ENCODE results near the gene LTBP1. TPM values are rescaled to one million over a fixed set of nuclear protein-coding genes. Genes with fewer than 3 reads are reported as not detected.

LTBP1 gene
- total and polyA plus RNA-seq, 2 donors (not counting 1 experiment from before 2014, with no cell fraction given): 0.69 TPM; not detected in 1

- Mint-ChIP-seq H3K4me3 (no peak overlapping the region), H3K9me3 (ENCODE audit: insufficient read depth) (no peaks in the 10 kb centered on the region), H3K27me3 (peaks cover 12% of the 10 kb centered on the region), H3K27ac (no peak overlapping the region), H3K4me1 (peaks cover 10% of the 10 kb centered on the region)
- no peak overlapping the region for H3K27ac ChIP-seq (ENCODE audit: low read length in 2 of 2)
- TF ChIP-seq CTCF (IDR thresholded peaks at IDR 0.05) (no peak), EZH2 (IDR thresholded peaks at IDR 0.05; ENCODE audit: borderline replicate concordance, insufficient read depth, low read depth, low read length, poor library complexity, severe bottlenecking) (no peak)
- H4K20me1 ChIP-seq (ENCODE audit: control insufficient read depth, insufficient read depth, low read length, poor library complexity, severe bottlenecking): no peaks in the 10 kb centered on the region
- H3K27me3 ChIP-seq (replicated peaks in 1 of 4; ENCODE audit: control extremely low read depth in 1 of 4, control insufficient read depth in 3 of 4, insufficient read depth in 4 of 4, low read length in 3 of 4): no peaks in the 10 kb centered on the region
- no peak overlapping the region for H3K4me2 ChIP-seq (replicated peaks; ENCODE audit: low read depth, low read length, poor library complexity, severe bottlenecking)
- intact Hi-C loops (cut with micrococcal nuclease): no loop called here
- H3K79me2 ChIP-seq (ENCODE audit: control insufficient read depth, insufficient read depth, low read length): no peaks in the 10 kb centered on the region
- H3K36me3 ChIP-seq (replicated peaks in 1 of 2; ENCODE audit: control extremely low read depth in 1 of 2, control insufficient read depth in 1 of 2, extremely low read depth in 1 of 2, insufficient read depth in 2 of 2, low read length in 1 of 2): no peaks in the 10 kb centered on the region
- POLR2A ChIA-PET: no interaction called here
- ATAC-seq (ENCODE audit: low read depth): no peak
- CTCF ChIA-PET: interaction anchor here (1.3 kb wide), 1 partner anchor 34 kb away, joined by 5 read pairs; no protein-coding TSS in a partner anchor
- H3K9me3 ChIP-seq (ENCODE audit: control extremely low read depth in 1 of 3, control insufficient read depth in 2 of 3, insufficient read depth in 1 of 3, low read length in 2 of 3): no peaks in the 10 kb centered on the region
- H3K9ac ChIP-seq (ENCODE audit: low read length): no peak overlapping the region
- peaks cover 0 to 9% of the 10 kb centered on the region in 2 donors for H3K4me1 ChIP-seq (ENCODE audit: control insufficient read depth in 2 of 2, insufficient read depth in 2 of 2, low read length in 2 of 2)
- no peak for DNase-seq
- no peak overlapping the region for H3K4me3 ChIP-seq (ENCODE audit: control extremely low read depth in 1 of 5, extremely low read depth in 1 of 5, insufficient read depth in 1 of 5, low read depth in 2 of 5, low read length in 4 of 5)
- no peak overlapping the region for H2AFZ ChIP-seq (ENCODE audit: insufficient read depth, low read depth, low read length, poor library complexity, severe bottlenecking)
- WGBS (ENCODE audit: insufficient coverage): 80% methylated on average over 1 of the region's 4 CpGs
Measured at GRCh38 chr2:33337981-33338380, 391.2 kb downstream of the LTBP1 start.

GRCh38 chr2:33339269-33339668 lies 392.5 kb downstream of the LTBP1 start:
- Mint-ChIP-seq H3K9me3 (ENCODE audit: insufficient read depth) (no peaks in the 10 kb centered on the region), H3K4me1 (peaks cover 11% of the 10 kb centered on the region), H3K4me3 (no peak overlapping the region), H3K27ac (no peak overlapping the region), H3K27me3 (peaks cover 12% of the 10 kb centered on the region)
- CTCF ChIA-PET: no interaction called here
- no peak overlapping the region for H3K9ac ChIP-seq (ENCODE audit: low read length)
- H2AFZ ChIP-seq (ENCODE audit: insufficient read depth, low read depth, low read length, poor library complexity, severe bottlenecking): no peak overlapping the region
- DNase-seq (no peak), ATAC-seq (ENCODE audit: low read depth) (no peak)
- intact Hi-C loops (cut with micrococcal nuclease): no loop called here
- no peaks in the 10 kb centered on the region for H4K20me1 ChIP-seq (ENCODE audit: control insufficient read depth, insufficient read depth, low read length, poor library complexity, severe bottlenecking)
- no peak for TF ChIP-seq CTCF (IDR thresholded peaks at IDR 0.05)
- no peak for TF ChIP-seq EZH2 (IDR thresholded peaks at IDR 0.05; ENCODE audit: borderline replicate concordance, insufficient read depth, low read depth, low read length, poor library complexity, severe bottlenecking)
- H3K4me2 ChIP-seq (replicated peaks; ENCODE audit: low read depth, low read length, poor library complexity, severe bottlenecking): no peak overlapping the region
- WGBS (ENCODE audit: insufficient coverage): 100% methylated on average over 2 of the region's 5 CpGs
- H3K36me3 ChIP-seq (replicated peaks in 1 of 2; ENCODE audit: control extremely low read depth in 1 of 2, control insufficient read depth in 1 of 2, extremely low read depth in 1 of 2, insufficient read depth in 2 of 2, low read length in 1 of 2): no peaks in the 10 kb centered on the region
- H3K79me2 ChIP-seq (ENCODE audit: control insufficient read depth, insufficient read depth, low read length): no peaks in the 10 kb centered on the region
- peaks cover 0 to 9% of the 10 kb centered on the region in 2 donors for H3K4me1 ChIP-seq (ENCODE audit: control insufficient read depth in 2 of 2, insufficient read depth in 2 of 2, low read length in 2 of 2)
- POLR2A ChIA-PET: no interaction called here
- H3K9me3 ChIP-seq (ENCODE audit: control extremely low read depth in 1 of 3, control insufficient read depth in 2 of 3, insufficient read depth in 1 of 3, low read length in 2 of 3): no peaks in the 10 kb centered on the region
- H3K27ac ChIP-seq (ENCODE audit: low read length in 2 of 2): no peak overlapping the region
- H3K4me3 ChIP-seq (ENCODE audit: control extremely low read depth in 1 of 5, extremely low read depth in 1 of 5, insufficient read depth in 1 of 5, low read depth in 2 of 5, low read length in 4 of 5): no peak overlapping the region
- H3K27me3 ChIP-seq (replicated peaks in 1 of 4; ENCODE audit: control extremely low read depth in 1 of 4, control insufficient read depth in 3 of 4, insufficient read depth in 4 of 4, low read length in 3 of 4): no peaks in the 10 kb centered on the region
